Neural cell (in vitro differentiated cells): ENCODE results near the gene UBAP1L. TPM values are rescaled to one million over a fixed set of nuclear protein-coding genes. Genes with fewer than 3 reads are reported as not detected.

Experiments used
- H2AFZ ChIP-seq: fragments of 200-600, 300-800 bp; sonication (generic), shearing (Covaris generic); 2 replicates; pipeline ENCODE4 v1.6.0; 2014; ENCODE audit warnings: low read depth, mild to moderate bottlenecking, antibody characterized with exemption, low read length, moderate library complexity
- H3F3A ChIP-seq: fragments of 200-600 bp; shearing (Covaris generic); 2 replicates; pipeline ENCODE4 v1.6.1; 2016; ENCODE audit warnings: mild to moderate bottlenecking, moderate library complexity, mixed read lengths, antibody characterized with exemption, low read length; ENCODE audit not compliant: insufficient read depth, poor library complexity, severe bottlenecking
- H3K27ac ChIP-seq: fragments of 200-600, 300-800 bp; sonication (generic), shearing (Covaris generic); 2 replicates; pipeline ENCODE4 v1.5.1; 2014; ENCODE audit warnings: mild to moderate bottlenecking, low read length, moderate library complexity
- H3K27me3 ChIP-seq: fragments of 300-800, 200-600 bp; sonication (generic), shearing (Covaris generic); 2 replicates; pipeline ENCODE4 v1.6.0; 2014; ENCODE audit warnings: mild to moderate bottlenecking, low read depth, low read length, moderate library complexity; ENCODE audit not compliant: insufficient read depth
- H3K36me3 ChIP-seq: fragments of 300-800, 200-600 bp; sonication (generic), shearing (Covaris generic); 2 replicates; pipeline ENCODE4 v1.5.1; 2014; ENCODE audit warnings: mild to moderate bottlenecking, antibody characterized with exemption, low read length, moderate library complexity; ENCODE audit not compliant: insufficient read depth
- H3K4me2 ChIP-seq: fragments of 300-800, 200-600 bp; sonication (generic), shearing (Covaris generic); 2 replicates; pipeline ENCODE4 v1.6.0; 2014; ENCODE audit warnings: mild to moderate bottlenecking, low read length
- H3K4me3 ChIP-seq: fragments of 300-800, 200-600 bp; sonication (generic), shearing (Covaris generic); 2 replicates; pipeline ENCODE4 v1.5.1; 2014; ENCODE audit warnings: mild to moderate bottlenecking, low read length, moderate library complexity
- H3K79me2 ChIP-seq: fragments of 200-600 bp; shearing (Covaris generic); replicated peaks from 2 replicates; pipeline ENCODE4 v1.6.0; 2014; ENCODE audit warnings: mild to moderate bottlenecking, low read length, moderate library complexity; ENCODE audit not compliant: insufficient read depth
- H3K9ac ChIP-seq: fragments of 300-800, 200-600 bp; sonication (generic), shearing (Covaris generic); 2 replicates; pipeline ENCODE4 v1.6.1; 2016; ENCODE audit warnings: mild to moderate bottlenecking, low read length, mixed read lengths
- H3K9me2 ChIP-seq: fragments of 200-600 bp; shearing (Covaris generic); 2 replicates; pipeline ENCODE4 v1.6.1; 2016; ENCODE audit warnings: mild to moderate bottlenecking, low read length, mixed read lengths; ENCODE audit not compliant: insufficient read depth
- H3K9me3 ChIP-seq: fragments of 200-600, 300-800 bp; sonication (generic), shearing (Covaris generic); 2 replicates; pipeline ENCODE4 v1.6.1; 2016; ENCODE audit warnings: mild to moderate bottlenecking, mixed run types, low read length, moderate library complexity, mixed read lengths
- H4K20me1 ChIP-seq: fragments of 200-600 bp; shearing (Covaris generic); 2 replicates; pipeline ENCODE4 v1.6.1; 2016; ENCODE audit warnings: mild to moderate bottlenecking, mixed run types; ENCODE audit not compliant: insufficient read depth
- EP300 ChIP-seq: fragments of 450-650 bp; conservative IDR thresholded peaks from 2 replicates; pipeline ENCODE4 v1.6.1; 2014; ENCODE audit warnings: antibody characterized with exemption, mild to moderate bottlenecking, moderate library complexity; ENCODE audit not compliant: poor library complexity, severe bottlenecking
- EZH2 ChIP-seq: fragments of 200-600, 300-800 bp; shearing (Covaris generic), sonication (generic); IDR thresholded peaks from 2 replicates; pipeline ENCODE4 v1.6.1; 2014; ENCODE audit warnings: antibody characterized with exemption, low read length, borderline replicate concordance, mild to moderate bottlenecking; ENCODE audit not compliant: insufficient read depth, poor library complexity, severe bottlenecking
- MXI1 ChIP-seq: fragments of 450-650 bp; conservative IDR thresholded peaks from 2 replicates; pipeline ENCODE4 v1.6.1; 2014; ENCODE audit warnings: antibody characterized with exemption, mild to moderate bottlenecking; ENCODE audit not compliant: poor library complexity, severe bottlenecking
- POLR2AphosphoS5 ChIP-seq: IDR thresholded peaks from 2 replicates; pipeline ENCODE4 v1.6.1; 2012
- RAD21 ChIP-seq: fragments of 450-650 bp; conservative IDR thresholded peaks from 2 replicates; pipeline ENCODE4 v1.6.1; 2014; ENCODE audit warnings: antibody characterized with exemption, mild to moderate bottlenecking, moderate library complexity
- SMC3 ChIP-seq: fragments of 450-650 bp; conservative IDR thresholded peaks from 2 replicates; pipeline ENCODE4 v1.6.1; 2014; ENCODE audit warnings: antibody characterized with exemption, mild to moderate bottlenecking, moderate library complexity; ENCODE audit not compliant: poor library complexity
- TAF1 ChIP-seq: IDR thresholded peaks from 2 replicates; pipeline ENCODE4 v1.6.1; 2012; ENCODE audit warnings: low read depth
- polyA plus RNA-seq: library from polyadenylated mRNA; depleted of rRNA; stranded (reverse); fragments of >200 nt; gene quantifications from 2 replicates; pipeline ENCODE4 v1.2.3, GENCODE V29; 2014
- TF ChIP-seq, protein P1 (sequence below): IDR thresholded peaks from 2 replicates; pipeline ENCODE4 v1.6.1; 2012; ENCODE audit warnings: borderline replicate concordance
- TF ChIP-seq, protein P2 (sequence below): fragments of 450-650 bp; IDR thresholded peaks from 2 replicates; pipeline ENCODE4 v1.5.1; 2014; ENCODE audit warnings: antibody characterized with exemption, mild to moderate bottlenecking, moderate library complexity; ENCODE audit not compliant: poor library complexity, severe bottlenecking

Gene UBAP1L
- polyA plus RNA-seq, 1 donor from 2014 or later = 10.3 TPM

GRCh38 chr15:65085207-65085753 is 29.7 kb downstream of the UBAP1L start:
- H3K9me3 ChIP-seq = no peaks in the 10 kb centered on the region
- H3K79me2 ChIP-seq = no peaks in the 10 kb centered on the region
- H3K27ac ChIP-seq = no peak overlapping the region
- no peak overlapping the region for H3K9ac ChIP-seq
- H2AFZ ChIP-seq = no peak overlapping the region
- TF ChIP-seq, protein P1, sequence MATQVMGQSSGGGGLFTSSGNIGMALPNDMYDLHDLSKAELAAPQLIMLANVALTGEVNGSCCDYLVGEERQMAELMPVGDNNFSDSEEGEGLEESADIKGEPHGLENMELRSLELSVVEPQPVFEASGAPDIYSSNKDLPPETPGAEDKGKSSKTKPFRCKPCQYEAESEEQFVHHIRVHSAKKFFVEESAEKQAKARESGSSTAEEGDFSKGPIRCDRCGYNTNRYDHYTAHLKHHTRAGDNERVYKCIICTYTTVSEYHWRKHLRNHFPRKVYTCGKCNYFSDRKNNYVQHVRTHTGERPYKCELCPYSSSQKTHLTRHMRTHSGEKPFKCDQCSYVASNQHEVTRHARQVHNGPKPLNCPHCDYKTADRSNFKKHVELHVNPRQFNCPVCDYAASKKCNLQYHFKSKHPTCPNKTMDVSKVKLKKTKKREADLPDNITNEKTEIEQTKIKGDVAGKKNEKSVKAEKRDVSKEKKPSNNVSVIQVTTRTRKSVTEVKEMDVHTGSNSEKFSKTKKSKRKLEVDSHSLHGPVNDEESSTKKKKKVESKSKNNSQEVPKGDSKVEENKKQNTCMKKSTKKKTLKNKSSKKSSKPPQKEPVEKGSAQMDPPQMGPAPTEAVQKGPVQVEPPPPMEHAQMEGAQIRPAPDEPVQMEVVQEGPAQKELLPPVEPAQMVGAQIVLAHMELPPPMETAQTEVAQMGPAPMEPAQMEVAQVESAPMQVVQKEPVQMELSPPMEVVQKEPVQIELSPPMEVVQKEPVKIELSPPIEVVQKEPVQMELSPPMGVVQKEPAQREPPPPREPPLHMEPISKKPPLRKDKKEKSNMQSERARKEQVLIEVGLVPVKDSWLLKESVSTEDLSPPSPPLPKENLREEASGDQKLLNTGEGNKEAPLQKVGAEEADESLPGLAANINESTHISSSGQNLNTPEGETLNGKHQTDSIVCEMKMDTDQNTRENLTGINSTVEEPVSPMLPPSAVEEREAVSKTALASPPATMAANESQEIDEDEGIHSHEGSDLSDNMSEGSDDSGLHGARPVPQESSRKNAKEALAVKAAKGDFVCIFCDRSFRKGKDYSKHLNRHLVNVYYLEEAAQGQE = no peak
- TF ChIP-seq EZH2 = no peak
- no peak for TF ChIP-seq TAF1
- no peak for TF ChIP-seq SMC3
- no peak for TF ChIP-seq POLR2AphosphoS5
- no peak for TF ChIP-seq RAD21
- TF ChIP-seq EP300 = no peak
- no peak for TF ChIP-seq MXI1
- TF ChIP-seq, protein P2, sequence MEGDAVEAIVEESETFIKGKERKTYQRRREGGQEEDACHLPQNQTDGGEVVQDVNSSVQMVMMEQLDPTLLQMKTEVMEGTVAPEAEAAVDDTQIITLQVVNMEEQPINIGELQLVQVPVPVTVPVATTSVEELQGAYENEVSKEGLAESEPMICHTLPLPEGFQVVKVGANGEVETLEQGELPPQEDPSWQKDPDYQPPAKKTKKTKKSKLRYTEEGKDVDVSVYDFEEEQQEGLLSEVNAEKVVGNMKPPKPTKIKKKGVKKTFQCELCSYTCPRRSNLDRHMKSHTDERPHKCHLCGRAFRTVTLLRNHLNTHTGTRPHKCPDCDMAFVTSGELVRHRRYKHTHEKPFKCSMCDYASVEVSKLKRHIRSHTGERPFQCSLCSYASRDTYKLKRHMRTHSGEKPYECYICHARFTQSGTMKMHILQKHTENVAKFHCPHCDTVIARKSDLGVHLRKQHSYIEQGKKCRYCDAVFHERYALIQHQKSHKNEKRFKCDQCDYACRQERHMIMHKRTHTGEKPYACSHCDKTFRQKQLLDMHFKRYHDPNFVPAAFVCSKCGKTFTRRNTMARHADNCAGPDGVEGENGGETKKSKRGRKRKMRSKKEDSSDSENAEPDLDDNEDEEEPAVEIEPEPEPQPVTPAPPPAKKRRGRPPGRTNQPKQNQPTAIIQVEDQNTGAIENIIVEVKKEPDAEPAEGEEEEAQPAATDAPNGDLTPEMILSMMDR = no peak
- no peak overlapping the region for H3K4me2 ChIP-seq
- no peaks in the 10 kb centered on the region for H3K9me2 ChIP-seq
- no peaks in the 10 kb centered on the region for H3F3A ChIP-seq
- H3K36me3 ChIP-seq = no peaks in the 10 kb centered on the region
- H4K20me1 ChIP-seq = no peaks in the 10 kb centered on the region
- no peak overlapping the region for H3K4me3 ChIP-seq
- H3K27me3 ChIP-seq = peaks cover 11% of the 10 kb centered on the region

DNA sequence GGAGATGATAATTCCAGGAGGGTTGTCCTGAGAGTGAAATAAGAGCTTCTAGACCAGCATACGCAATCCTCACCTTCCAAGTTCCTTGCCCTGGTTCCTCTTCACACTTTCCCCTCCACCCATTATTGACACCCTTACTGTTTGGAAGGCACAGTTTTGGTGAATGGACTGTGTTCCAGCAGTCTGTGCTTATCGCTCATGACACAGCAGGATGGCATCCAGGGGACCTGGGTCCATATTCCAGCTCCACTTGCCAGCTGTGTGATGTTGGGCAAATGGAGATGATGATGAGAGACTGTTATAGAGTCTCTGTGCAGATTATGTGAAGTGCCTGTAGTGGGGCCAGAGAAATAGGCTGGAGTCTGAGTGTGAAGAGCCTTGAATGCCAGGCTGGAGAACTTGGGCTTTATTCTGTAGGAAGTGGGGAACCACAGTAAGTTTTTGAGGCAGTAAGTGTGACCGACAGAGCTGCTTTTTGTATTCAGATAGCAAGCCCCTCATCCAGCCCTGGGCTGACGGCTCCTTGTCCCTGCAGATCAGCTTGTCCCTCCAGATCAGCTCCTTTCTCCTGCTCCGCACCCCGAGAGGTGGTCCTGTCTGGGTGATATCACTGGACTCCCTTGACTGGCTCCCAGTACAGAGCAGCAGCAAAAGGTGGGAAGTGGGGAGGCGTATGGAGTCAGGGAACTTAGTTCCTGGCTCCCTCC is 30.3 kb downstream of the UBAP1L start:
- Histone ChIP-seq H2AFZ (no peak overlapping the region), H3K36me3 (no peaks in the 10 kb centered on the region), H3K27ac (no peak overlapping the region), H3K79me2 (no peaks in the 10 kb centered on the region), H3K9ac (no peak overlapping the region), H3K9me3 (no peaks in the 10 kb centered on the region), H3K27me3 (peaks cover 11% of the 10 kb centered on the region), H4K20me1 (no peaks in the 10 kb centered on the region), H3K4me3 (no peak overlapping the region), H3K9me2 (no peaks in the 10 kb centered on the region), H3K4me2 (no peak overlapping the region), H3F3A (no peaks in the 10 kb centered on the region)
- TF ChIP-seq POLR2AphosphoS5 = no peak
- TF ChIP-seq RAD21 = no peak
- TF ChIP-seq EP300 = no peak
- TF ChIP-seq EZH2 = no peak
- TF ChIP-seq MXI1 = no peak
- TF ChIP-seq, protein P2 = no peak
- no peak for TF ChIP-seq SMC3
- TF ChIP-seq, protein P1 = no peak
- TF ChIP-seq TAF1 = no peak
